Smooth muscle cell (in vitro differentiated cells): ENCODE data around the gene ST3GAL4. TPM values are rescaled to one million over a fixed set of nuclear protein-coding genes. Genes with fewer than 3 reads are reported as not detected.

Source experiments
- DNase-seq: peaks from one replicate; lab custom pipeline; 2025; ENCODE audit not compliant: unreplicated experiment; lab: John Stamatoyannopoulos, UW
- H2AFZ ChIP-seq: fragments of 200-600 bp; sonication (generic); 2 replicates; pipeline ENCODE4 v1.6.0; 2016; ENCODE audit warnings: antibody characterized with exemption, low read depth, mild to moderate bottlenecking
- H3F3A ChIP-seq: fragments of 200-600 bp; sonication (generic); 2 replicates; pipeline ENCODE4 v1.6.0; 2017; ENCODE audit warnings: antibody characterized with exemption, low read depth
- H3K27ac ChIP-seq: fragments of 200-600 bp; sonication (generic); 2 replicates; pipeline ENCODE4 v1.5.1; 2016; ENCODE audit warnings: low read depth, mild to moderate bottlenecking
- H3K27me3 ChIP-seq: fragments of 200-600 bp; sonication (generic); 2 replicates; pipeline ENCODE4 v1.6.1; 2016; ENCODE audit warnings: low read depth, mild to moderate bottlenecking
- H3K36me3 ChIP-seq: fragments of 200-600 bp; sonication (generic); 2 replicates; pipeline ENCODE4 v1.5.1; 2016; ENCODE audit warnings: low read depth
- H3K4me1 ChIP-seq: fragments of 200-600 bp; sonication (generic); 2 replicates; pipeline ENCODE4 v1.5.1; 2016; ENCODE audit warnings: low read depth
- H3K4me2 ChIP-seq: fragments of 200-600 bp; sonication (generic); 2 replicates; pipeline ENCODE4 v1.6.0; 2016; ENCODE audit warnings: mild to moderate bottlenecking
- H3K4me3 ChIP-seq: fragments of 200-600 bp; sonication (generic); 2 replicates; pipeline ENCODE4 v1.5.1; 2016; ENCODE audit warnings: mild to moderate bottlenecking
- H3K79me2 ChIP-seq: fragments of 200-600 bp; sonication (generic); 2 replicates; pipeline ENCODE4 v1.6.0; 2016; ENCODE audit warnings: low read depth, mild to moderate bottlenecking
- H3K9ac ChIP-seq: fragments of 200-600 bp; sonication (generic); 2 replicates; pipeline ENCODE4 v1.6.0; 2016; ENCODE audit warnings: low read depth
- H3K9me3 ChIP-seq: fragments of 200-600 bp; sonication (generic); replicated peaks from 2 replicates; pipeline ENCODE4 v1.5.1; 2016; ENCODE audit warnings: low read depth
- H4K20me1 ChIP-seq: fragments of 200-600 bp; sonication (generic); 2 replicates; pipeline ENCODE4 v1.6.0; 2016; ENCODE audit warnings: low read depth
- CTCF ChIP-seq: fragments of 200-600 bp; sonication (generic); IDR thresholded peaks from 2 replicates; pipeline ENCODE4 v1.5.1; 2017; ENCODE audit warnings: borderline replicate concordance, mild to moderate bottlenecking, antibody characterized with exemption; ENCODE audit not compliant: insufficient read depth, poor library complexity, severe bottlenecking
- WGBS: methylation state at CpG from one replicate; pipeline ENCODE4 v1.1.7; 2016; ENCODE audit warnings: low lambda C conversion rate; 5-methylcytosine and 5-hydroxymethylcytosine counted together
- polyA plus RNA-seq: library from polyadenylated mRNA; unstranded; fragments of >200 nt; fragmentation: Nextera tagmentation; extraction: Ambion mirVana; gene quantifications from 2 replicates; pipeline ENCODE4 v1.2.1, GENCODE V29; 2016
- total RNA-seq: library from RNA; depleted of rRNA; stranded (reverse); fragments of >200 nt; gene quantifications from 2 replicates; pipeline ENCODE4 v1.2.3, GENCODE V29; 2014

Gene ST3GAL4
- total and polyA plus RNA-seq, 2 experiments from 2014 or later, result 60.3 to 60.9 TPM

DNA sequence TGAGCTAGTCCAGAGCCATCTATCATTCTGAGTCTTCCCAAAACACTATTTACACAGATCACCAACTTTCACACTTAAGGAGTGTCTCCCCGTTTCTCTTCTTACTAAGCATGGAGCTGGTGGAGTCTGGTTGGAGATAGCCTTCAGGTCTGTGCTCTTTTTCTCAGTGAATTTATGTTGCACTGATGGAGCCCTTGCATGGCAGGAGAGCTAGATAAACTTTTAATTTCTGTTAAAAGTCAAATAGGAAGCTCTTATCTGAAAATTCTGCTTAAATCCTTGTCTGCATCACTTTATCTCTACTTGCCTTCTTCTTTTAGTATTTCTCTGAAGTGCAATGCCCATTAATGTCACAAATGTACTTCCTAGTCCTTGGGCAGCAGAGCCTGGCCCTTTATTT, 63.4 kb downstream of the ST3GAL4 start:
- no peak for DNase-seq
- Histone ChIP-seq H3K4me1 (peaks cover 7% of the 10 kb centered on the region), H3K4me2 (no peak overlapping the region), H3F3A (peaks cover 9% of the 10 kb centered on the region), H3K27me3 (no peaks in the 10 kb centered on the region), H3K27ac (no peak overlapping the region), H3K9ac (no peak overlapping the region), H2AFZ (no peak overlapping the region), H3K79me2 (no peaks in the 10 kb centered on the region), H3K36me3 (no peaks in the 10 kb centered on the region), H3K4me3 (no peak overlapping the region), H4K20me1 (no peaks in the 10 kb centered on the region), H3K9me3 (no peaks in the 10 kb centered on the region)
- 0% methylated on average over 1 of the region's 1 CpG for WGBS
- no peak for TF ChIP-seq CTCF

DNA sequence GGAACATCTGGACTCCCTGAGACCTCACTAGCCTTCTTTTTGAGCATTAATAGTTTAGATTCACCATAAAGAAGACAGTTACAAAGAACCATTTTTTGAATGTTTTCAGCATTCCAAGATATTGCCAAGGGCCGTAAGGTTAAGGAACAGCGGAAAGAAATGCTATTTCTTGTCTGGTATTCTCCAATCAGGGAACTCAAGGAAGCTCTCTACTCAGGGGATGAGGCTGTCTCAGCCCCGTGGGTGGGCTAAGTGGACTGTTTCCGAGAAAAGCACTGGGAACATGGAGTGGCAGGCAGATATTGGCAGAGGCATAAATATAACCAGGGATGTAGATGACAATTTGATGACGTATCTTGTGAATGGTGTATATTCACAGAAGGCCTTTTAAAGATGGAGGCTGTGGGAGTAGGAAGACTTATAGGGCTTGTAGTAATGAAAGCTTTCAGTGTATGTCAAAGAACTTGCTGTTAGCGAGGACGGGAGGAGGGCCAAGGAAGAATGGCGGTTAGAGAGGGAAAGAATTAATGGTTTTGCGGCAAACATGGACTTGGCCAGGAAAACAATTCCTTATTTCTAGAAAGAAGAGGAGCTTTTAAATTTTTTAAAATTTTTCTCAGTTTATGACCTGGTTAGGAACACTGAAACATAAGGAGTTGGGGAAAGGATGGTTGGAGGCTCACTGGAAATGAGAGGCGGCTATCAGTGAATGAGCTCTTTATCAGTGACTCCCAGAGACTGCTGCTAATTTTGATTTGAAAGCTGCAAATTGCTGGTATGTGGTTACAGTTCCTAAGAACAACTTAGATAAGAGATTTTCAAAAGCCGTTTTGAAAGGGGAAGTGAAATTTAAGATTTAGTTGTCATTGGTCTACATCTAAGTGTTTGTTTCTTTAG, 64.6 kb downstream of the ST3GAL4 start:
- Histone ChIP-seq H3K27me3 (no peaks in the 10 kb centered on the region), H3K4me1 (peaks cover 7% of the 10 kb centered on the region), H4K20me1 (no peaks in the 10 kb centered on the region), H3K79me2 (no peaks in the 10 kb centered on the region), H3K9me3 (no peaks in the 10 kb centered on the region), H3K4me3 (no peak overlapping the region), H3K36me3 (no peaks in the 10 kb centered on the region), H3K27ac (peak overlapping the region; percentile 27), H3K4me2 (peak overlapping the region; percentile 54), H2AFZ (no peak overlapping the region), H3F3A (peaks cover 9% of the 10 kb centered on the region), H3K9ac (no peak overlapping the region)
- WGBS, result 38% methylated on average over 11 of the region's 11 CpGs
- TF ChIP-seq CTCF, result no peak
- DNase-seq, result no peak

- Histone ChIP-seq H3K27ac (no peak overlapping the region), H3K36me3 (no peaks in the 10 kb centered on the region)
- 89% methylated on average over 6 of the region's 6 CpGs for WGBS
These were observed 65.3 kb downstream of the ST3GAL4 start for GRCh38 chr11:126420698-126421256.

More at GRCh38 chr11:126420698-126421256, 65.3 kb downstream of the ST3GAL4 start:
- no peak for TF ChIP-seq CTCF
- DNase-seq, result no peak
- H3K9ac ChIP-seq, result no peak overlapping the region
- no peak overlapping the region for H2AFZ ChIP-seq
- no peak overlapping the region for H3K4me3 ChIP-seq
- H3K4me1 ChIP-seq, result peaks cover 7% of the 10 kb centered on the region
- no peaks in the 10 kb centered on the region for H3K9me3 ChIP-seq
- peak overlapping the region; percentile 54 for H3K4me2 ChIP-seq
- H3F3A ChIP-seq, result peaks cover 9% of the 10 kb centered on the region
- no peaks in the 10 kb centered on the region for H3K79me2 ChIP-seq
- no peaks in the 10 kb centered on the region for H3K27me3 ChIP-seq
- no peaks in the 10 kb centered on the region for H4K20me1 ChIP-seq
